ENCODE measurements around the gene TICAM2. TPM values are rescaled to one million over a fixed set of nuclear protein-coding genes. Genes with fewer than 3 reads are reported as not detected.
A peak's percentile ranks its signal among the peaks of the same experiment; 100 is the strongest.

Gene TICAM2
- total RNA-seq, 1 donor from 2014 or later = 2.3 TPM

- intact Hi-C loops (cut with micrococcal nuclease) = no loop called here
Observed at GRCh38 chr5:115530426-115530825, 71.9 kb downstream of the TICAM2 start.

More at GRCh38 chr5:115530426-115530825, 71.9 kb downstream of the TICAM2 start:
- TF ChIP-seq, protein P1, sequence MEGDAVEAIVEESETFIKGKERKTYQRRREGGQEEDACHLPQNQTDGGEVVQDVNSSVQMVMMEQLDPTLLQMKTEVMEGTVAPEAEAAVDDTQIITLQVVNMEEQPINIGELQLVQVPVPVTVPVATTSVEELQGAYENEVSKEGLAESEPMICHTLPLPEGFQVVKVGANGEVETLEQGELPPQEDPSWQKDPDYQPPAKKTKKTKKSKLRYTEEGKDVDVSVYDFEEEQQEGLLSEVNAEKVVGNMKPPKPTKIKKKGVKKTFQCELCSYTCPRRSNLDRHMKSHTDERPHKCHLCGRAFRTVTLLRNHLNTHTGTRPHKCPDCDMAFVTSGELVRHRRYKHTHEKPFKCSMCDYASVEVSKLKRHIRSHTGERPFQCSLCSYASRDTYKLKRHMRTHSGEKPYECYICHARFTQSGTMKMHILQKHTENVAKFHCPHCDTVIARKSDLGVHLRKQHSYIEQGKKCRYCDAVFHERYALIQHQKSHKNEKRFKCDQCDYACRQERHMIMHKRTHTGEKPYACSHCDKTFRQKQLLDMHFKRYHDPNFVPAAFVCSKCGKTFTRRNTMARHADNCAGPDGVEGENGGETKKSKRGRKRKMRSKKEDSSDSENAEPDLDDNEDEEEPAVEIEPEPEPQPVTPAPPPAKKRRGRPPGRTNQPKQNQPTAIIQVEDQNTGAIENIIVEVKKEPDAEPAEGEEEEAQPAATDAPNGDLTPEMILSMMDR (IDR thresholded peaks at IDR 0.05; ENCODE audit: borderline replicate concordance) = no peak
- peaks cover 97% of the 10 kb centered on the region for H3K4me1 ChIP-seq
- H3K4me3 ChIP-seq = peak overlapping the region; percentile 13
- H3K27ac ChIP-seq (replicated peaks) = no peak overlapping the region
- peaks cover 4% of the 10 kb centered on the region for H3K36me3 ChIP-seq
- no peaks in the 10 kb centered on the region for H3K27me3 ChIP-seq (ENCODE audit: low read depth)
- no peak for DNase-seq
- H3K9me3 ChIP-seq (replicated peaks) = no peaks in the 10 kb centered on the region

Other genes starting within 250 kb of the TICAM2 start
- 59.3 TPM for gene FEM1C, start 57.7 kb downstream of the TICAM2 start, total RNA-seq
- gene TMED7, start 23.6 kb upstream of the TICAM2 start, total RNA-seq = 77.5 TPM
- gene CDO1, start 214.2 kb upstream of the TICAM2 start, total RNA-seq = 6.8 TPM
- gene ATG12, start 239.1 kb upstream of the TICAM2 start, total RNA-seq = 24.1 TPM
- 57.3 TPM for gene AP3S1, start 239.5 kb upstream of the TICAM2 start, total RNA-seq

Data from left ventricle myocardium inferior (tissue), 1 donor.